Breast epithelium (tissue), 4 donors: ENCODE results near the gene TTLL11. TPM values are rescaled to one million over a fixed set of nuclear protein-coding genes. Genes with fewer than 3 reads are reported as not detected.
A peak's percentile ranks its signal among the peaks of the same experiment; 100 is the strongest.

Experiments
- DNase-seq, 2 donors: peaks; one replicate each; pipeline ENCODE4 v3.0.0-alpha.2; 2019; ENCODE audit warnings: low spot score in 2 of 2
- H3K27ac ChIP-seq, 2 donors: fragments of 200-600 bp; sonication (generic) in 1 of 2; one replicate each; pipeline ENCODE4 v1.5.1; 2016 to 2019; ENCODE audit warnings: mild to moderate bottlenecking in 1 of 2
- H3K27me3 ChIP-seq, 2 donors: fragments of 200-600 bp; sonication (generic) in 1 of 2; one replicate each; pipeline versions ENCODE4 v1.5.1 to v1.6.0; 2017 to 2019; ENCODE audit warnings: control low read depth in 1 of 2, mild to moderate bottlenecking in 1 of 2
- H3K36me3 ChIP-seq: fragments of 200-600 bp; one replicate; pipeline ENCODE4 v1.5.1; 2019
- H3K4me1 ChIP-seq, 2 donors: fragments of 200-600 bp; sonication (generic); one replicate each; pipeline ENCODE4 v1.5.1; 2016 to 2019; ENCODE audit warnings: control low read depth in 1 of 2
- H3K4me3 ChIP-seq, 3 donors: fragments of 200-600 bp; sonication (generic); 1 replicate in 2 of 3; 2 replicates in 1 of 3; pipeline ENCODE4 v1.5.1; 2016 to 2019; ENCODE audit warnings: mild to moderate bottlenecking in 3 of 3, moderate library complexity in 2 of 3
- H3K9me3 ChIP-seq, 2 donors: fragments of 200-600 bp; sonication (generic) in 1 of 2; one replicate each; pipeline ENCODE4 v1.5.1; 2016 to 2019; ENCODE audit warnings: control low read depth in 1 of 2
- POLR2A ChIP-seq: fragments of 450-650 bp; IDR thresholded peaks from one replicate; pipeline ENCODE4 v1.6.1; 2016; ENCODE audit warnings: antibody characterized with exemption, mild to moderate bottlenecking, moderate library complexity
- POLR2AphosphoS5 ChIP-seq, 3 donors: sonication (generic); formaldehyde crosslinking; IDR thresholded peaks; one replicate each; pipeline ENCODE4 v1.6.1; 2017; ENCODE audit warnings: antibody characterized with exemption in 3 of 3
- intact Hi-C: fragments of 100-400 bp; cut with DNase I; formaldehyde crosslinking; loops from one replicate; pipeline ENCODE4 v1.15.1; 2023; ENCODE audit warnings: low total_unique reads
- total RNA-seq, 3 donors: library from RNA; depleted of rRNA; stranded (reverse); fragments of >200 nt; gene quantifications; one replicate each; pipeline ENCODE4 v1.1.0, GENCODE V29; 2016
- TF ChIP-seq, protein P1 (sequence below), 3 donors: fragments of 450-650 bp; IDR thresholded peaks; one replicate each; pipeline ENCODE4 v1.5.1; 2016 to 2017; ENCODE audit warnings: antibody characterized with exemption in 3 of 3, mild to moderate bottlenecking in 3 of 3, moderate library complexity in 3 of 3

Gene TTLL11
- total RNA-seq, 3 donors from 2014 or later = 9.0 to 12.1 (median 10.0) TPM

DNA sequence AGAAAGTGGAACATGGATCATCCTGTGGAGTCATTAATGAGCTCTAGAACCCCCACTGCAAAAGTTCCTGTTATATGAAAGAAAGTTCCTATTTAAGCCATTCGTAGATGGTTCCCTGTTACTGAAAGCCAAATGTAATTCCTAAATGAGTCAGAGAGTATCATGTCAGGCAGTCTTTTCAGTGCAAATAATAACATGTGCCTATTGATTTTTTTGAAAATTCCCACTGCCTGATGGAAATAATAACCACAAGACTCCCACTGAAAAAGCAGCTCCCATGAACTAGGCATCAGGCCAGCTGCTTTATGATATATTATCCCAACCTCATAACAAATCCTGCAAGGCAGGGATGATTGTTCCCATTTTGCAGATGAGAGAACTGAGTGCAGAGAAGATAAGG, 224.5 kb downstream of the TTLL11 start:
- Histone ChIP-seq H3K4me1 (no peaks in the 10 kb centered on the region), H3K27ac (no peak overlapping the region), H3K27me3 (no peaks in the 10 kb centered on the region), H3K36me3 (no peaks in the 10 kb centered on the region), H3K4me3 (no peak overlapping the region), H3K9me3 (no peaks in the 10 kb centered on the region)
- no peak for DNase-seq
- TF ChIP-seq, protein P1, sequence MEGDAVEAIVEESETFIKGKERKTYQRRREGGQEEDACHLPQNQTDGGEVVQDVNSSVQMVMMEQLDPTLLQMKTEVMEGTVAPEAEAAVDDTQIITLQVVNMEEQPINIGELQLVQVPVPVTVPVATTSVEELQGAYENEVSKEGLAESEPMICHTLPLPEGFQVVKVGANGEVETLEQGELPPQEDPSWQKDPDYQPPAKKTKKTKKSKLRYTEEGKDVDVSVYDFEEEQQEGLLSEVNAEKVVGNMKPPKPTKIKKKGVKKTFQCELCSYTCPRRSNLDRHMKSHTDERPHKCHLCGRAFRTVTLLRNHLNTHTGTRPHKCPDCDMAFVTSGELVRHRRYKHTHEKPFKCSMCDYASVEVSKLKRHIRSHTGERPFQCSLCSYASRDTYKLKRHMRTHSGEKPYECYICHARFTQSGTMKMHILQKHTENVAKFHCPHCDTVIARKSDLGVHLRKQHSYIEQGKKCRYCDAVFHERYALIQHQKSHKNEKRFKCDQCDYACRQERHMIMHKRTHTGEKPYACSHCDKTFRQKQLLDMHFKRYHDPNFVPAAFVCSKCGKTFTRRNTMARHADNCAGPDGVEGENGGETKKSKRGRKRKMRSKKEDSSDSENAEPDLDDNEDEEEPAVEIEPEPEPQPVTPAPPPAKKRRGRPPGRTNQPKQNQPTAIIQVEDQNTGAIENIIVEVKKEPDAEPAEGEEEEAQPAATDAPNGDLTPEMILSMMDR (IDR thresholded peaks at IDR 0.05) = no peak
- TF ChIP-seq POLR2AphosphoS5 (IDR thresholded peaks at IDR 0.05) = no peak
- no peak for TF ChIP-seq POLR2A
- intact Hi-C loops = no loop called here

DNA sequence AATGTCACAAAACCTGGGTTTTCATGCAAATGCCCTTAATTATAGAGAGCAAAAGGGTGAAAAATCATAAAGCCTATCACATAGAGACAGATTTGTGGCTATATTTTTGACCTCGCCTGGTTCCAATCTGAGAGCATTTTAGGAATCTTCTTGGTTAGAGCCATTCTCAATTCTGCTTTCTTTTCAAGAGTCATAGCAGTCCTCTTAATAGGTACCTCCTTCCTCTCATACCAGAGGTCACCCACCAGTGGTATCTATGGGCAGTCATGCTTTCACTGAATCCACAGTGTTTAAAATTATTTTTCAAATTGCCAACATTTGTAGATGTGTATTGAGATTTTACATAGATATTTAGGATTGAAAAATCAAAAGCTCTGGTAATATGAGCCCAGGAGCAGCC, 226.2 kb downstream of the TTLL11 start:
- H3K4me3 ChIP-seq = no peak overlapping the region
- intact Hi-C loops = no loop called here
- H3K36me3 ChIP-seq = no peaks in the 10 kb centered on the region
- no peaks in the 10 kb centered on the region for H3K9me3 ChIP-seq
- no peaks in the 10 kb centered on the region for H3K27me3 ChIP-seq
- DNase-seq = no peak
- H3K4me1 ChIP-seq = no peaks in the 10 kb centered on the region
- no peak overlapping the region for H3K27ac ChIP-seq
- TF ChIP-seq POLR2A = no peak
- no peak for TF ChIP-seq POLR2AphosphoS5 (IDR thresholded peaks at IDR 0.05)
- TF ChIP-seq, protein P1 (IDR thresholded peaks at IDR 0.05) = no peak

DNA sequence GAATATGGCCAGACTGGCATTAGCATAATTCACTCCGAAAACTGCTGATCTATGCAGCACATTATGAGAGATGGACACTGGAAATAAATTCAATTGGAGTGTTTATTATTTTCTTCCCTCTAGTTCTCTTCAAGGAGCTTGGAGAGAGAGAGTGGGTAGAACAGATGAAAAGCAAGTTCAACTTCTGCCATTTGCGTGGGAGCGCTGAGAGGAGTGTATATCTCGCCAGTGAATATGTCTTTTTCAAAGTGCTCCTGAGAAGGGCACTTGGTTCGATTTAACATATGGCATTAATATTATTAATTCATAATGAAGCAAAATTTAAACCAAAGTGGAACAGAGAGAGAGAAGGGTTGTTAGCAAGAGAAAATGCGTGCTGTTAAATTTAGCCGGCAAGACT, 227.2 kb downstream of the TTLL11 start:
- peak in 1 of 2 donors; percentile 7 for DNase-seq
- Histone ChIP-seq H3K4me1 (peaks cover 0 to 5% of the 10 kb centered on the region in 2 donors), H3K36me3 (no peaks in the 10 kb centered on the region), H3K4me3 (no peak overlapping the region), H3K27ac (no peak overlapping the region), H3K27me3 (no peaks in the 10 kb centered on the region), H3K9me3 (no peaks in the 10 kb centered on the region)
- TF ChIP-seq POLR2AphosphoS5 (IDR thresholded peaks at IDR 0.05) (no peak), POLR2A (no peak)
- TF ChIP-seq, protein P1 (IDR thresholded peaks at IDR 0.05) = no peak
- intact Hi-C loops = no loop called here

- H3K9me3 ChIP-seq = no peaks in the 10 kb centered on the region
- DNase-seq = no peak
- intact Hi-C loops = no loop called here
- peaks cover 0 to 5% of the 10 kb centered on the region in 2 donors for H3K4me1 ChIP-seq
- H3K36me3 ChIP-seq = no peaks in the 10 kb centered on the region
- TF ChIP-seq POLR2A (no peak), POLR2AphosphoS5 (IDR thresholded peaks at IDR 0.05) (no peak)
- TF ChIP-seq, protein P1 (IDR thresholded peaks at IDR 0.05) = no peak
- no peak overlapping the region for H3K4me3 ChIP-seq
- no peaks in the 10 kb centered on the region for H3K27me3 ChIP-seq
- H3K27ac ChIP-seq = no peak overlapping the region
Measured at GRCh38 chr9:121865060-121865459, 228.0 kb downstream of the TTLL11 start.

GRCh38 chr9:121863955-121864354, 229.2 kb downstream of the TTLL11 start:
- no peaks in the 10 kb centered on the region for H3K9me3 ChIP-seq
- TF ChIP-seq POLR2AphosphoS5 (IDR thresholded peaks at IDR 0.05) = no peak
- TF ChIP-seq, protein P1 (IDR thresholded peaks at IDR 0.05) = no peak
- no peak for TF ChIP-seq POLR2A
- H3K4me1 ChIP-seq = peaks cover 0 to 5% of the 10 kb centered on the region in 2 donors
- no peak overlapping the region for H3K4me3 ChIP-seq
- no peak overlapping the region for H3K27ac ChIP-seq
- H3K27me3 ChIP-seq = no peaks in the 10 kb centered on the region
- DNase-seq = no peak
- H3K36me3 ChIP-seq = no peaks in the 10 kb centered on the region
- intact Hi-C loops = no loop called here
